ENCODE measurements around the gene CEMIP.

DNA sequence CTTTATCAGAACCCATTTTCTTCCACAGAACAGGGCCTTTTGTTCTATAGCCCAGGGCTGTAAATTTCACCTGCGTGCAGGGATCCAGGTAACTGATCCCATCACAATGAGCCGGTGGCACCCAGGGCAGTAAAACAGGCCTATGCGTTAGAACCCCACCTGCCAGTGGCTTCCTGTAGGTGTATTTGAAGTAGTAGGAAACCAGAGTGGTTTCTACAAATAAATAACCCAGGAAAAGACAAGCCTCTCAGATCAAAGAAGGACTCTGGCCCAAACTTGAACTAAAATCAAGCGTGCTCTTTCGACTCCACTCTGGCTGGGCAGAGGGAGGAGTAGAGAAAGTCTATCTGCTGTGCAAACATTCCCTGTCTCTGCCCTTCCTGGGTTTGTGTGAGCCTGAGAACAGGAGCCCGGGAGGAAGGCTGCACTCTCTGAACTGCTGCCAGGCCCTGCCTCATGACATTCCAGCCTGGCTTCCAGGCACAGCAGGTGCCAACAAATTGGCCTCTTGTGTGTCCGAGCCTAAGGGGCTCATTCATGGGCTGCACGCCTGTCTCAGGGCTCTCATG lies 77.7 kb downstream of the CEMIP start:
- TF ChIP-seq, protein P1, sequence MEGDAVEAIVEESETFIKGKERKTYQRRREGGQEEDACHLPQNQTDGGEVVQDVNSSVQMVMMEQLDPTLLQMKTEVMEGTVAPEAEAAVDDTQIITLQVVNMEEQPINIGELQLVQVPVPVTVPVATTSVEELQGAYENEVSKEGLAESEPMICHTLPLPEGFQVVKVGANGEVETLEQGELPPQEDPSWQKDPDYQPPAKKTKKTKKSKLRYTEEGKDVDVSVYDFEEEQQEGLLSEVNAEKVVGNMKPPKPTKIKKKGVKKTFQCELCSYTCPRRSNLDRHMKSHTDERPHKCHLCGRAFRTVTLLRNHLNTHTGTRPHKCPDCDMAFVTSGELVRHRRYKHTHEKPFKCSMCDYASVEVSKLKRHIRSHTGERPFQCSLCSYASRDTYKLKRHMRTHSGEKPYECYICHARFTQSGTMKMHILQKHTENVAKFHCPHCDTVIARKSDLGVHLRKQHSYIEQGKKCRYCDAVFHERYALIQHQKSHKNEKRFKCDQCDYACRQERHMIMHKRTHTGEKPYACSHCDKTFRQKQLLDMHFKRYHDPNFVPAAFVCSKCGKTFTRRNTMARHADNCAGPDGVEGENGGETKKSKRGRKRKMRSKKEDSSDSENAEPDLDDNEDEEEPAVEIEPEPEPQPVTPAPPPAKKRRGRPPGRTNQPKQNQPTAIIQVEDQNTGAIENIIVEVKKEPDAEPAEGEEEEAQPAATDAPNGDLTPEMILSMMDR (conservative IDR thresholded peaks at IDR 0.05 in 1 of 2, IDR thresholded peaks at IDR 0.05 in 1 of 2; ENCODE audit: extremely low read depth in 1 of 2, insufficient read depth in 1 of 2, low read depth in 1 of 2, low read length in 2 of 2) = no peak
- no peak for TF ChIP-seq EZH2 (IDR thresholded peaks at IDR 0.05; ENCODE audit: borderline replicate concordance, low read length)
